Measurements from ENCODE around the gene LNPK.
"Not testable (repeated sequence)": the region's sequence is repeated elsewhere in the genome, so short reads cannot be mapped to it uniquely, and the experiment has no call there.

LNPK gene

GRCh38 chr2:175903384-175903936, 98.6 kb downstream of the LNPK start:
- DNase-seq (ENCODE audit: low read depth), result no peak

- not testable (repeated sequence) for DNase-seq (ENCODE audit: low read depth)
Observed at GRCh38 chr2:175895957-175896356, 106.1 kb downstream of the LNPK start.

- no peak for DNase-seq (ENCODE audit: low read depth)
Observed at GRCh38 chr2:175892046-175892445, 110.0 kb downstream of the LNPK start.

- DNase-seq (ENCODE audit: low read depth), result no peak
Observed at GRCh38 chr2:175890636-175891242, 111.3 kb downstream of the LNPK start.

- DNase-seq (ENCODE audit: low read depth), result no peak
Observed at GRCh38 chr2:175889701-175890302, 112.3 kb downstream of the LNPK start.

GRCh38 chr2:175887776-175888175, 114.3 kb downstream of the LNPK start:
- DNase-seq (ENCODE audit: low read depth), result no peak

GRCh38 chr2:175884697-175885393, 117.2 kb downstream of the LNPK start:
- DNase-seq (ENCODE audit: low read depth), result no peak

GRCh38 chr2:175883586-175884194, 118.4 kb downstream of the LNPK start:
- DNase-seq (ENCODE audit: low read depth), result no peak

- DNase-seq (ENCODE audit: low read depth), result no peak
Observed at GRCh38 chr2:175879679-175880078, 122.4 kb downstream of the LNPK start.

- DNase-seq (ENCODE audit: low read depth), result no peak
Observed at GRCh38 chr2:175877845-175878544, 124.1 kb downstream of the LNPK start.

- DNase-seq (ENCODE audit: low read depth), result no peak
Observed at GRCh38 chr2:175874291-175874690, 127.8 kb downstream of the LNPK start.
